H1 (cell line): ENCODE data around the gene VSTM2B.
A peak's percentile ranks its signal among the peaks of the same experiment; 100 is the strongest.

Experiments used
- GABPA ChIP-seq: IDR thresholded peaks from 2 replicates; pipeline ENCODE4 v1.6.1; 2011; ENCODE audit warnings: mild to moderate bottlenecking, low read length, moderate library complexity, borderline replicate concordance; ENCODE audit not compliant: insufficient read depth
- MAFK ChIP-seq: IDR thresholded peaks from 2 replicates; pipeline ENCODE4 v1.6.1; 2012; ENCODE audit warnings: low read depth, mild to moderate bottlenecking, improper control_type of control experiment, low read length
- POLR2A ChIP-seq, 2 experiments: IDR thresholded peaks; 1 replicate in 1 of 2; 2 replicates in 1 of 2; pipeline ENCODE4 v1.6.1; 2011; ENCODE audit warnings: low read depth in 2 of 2, low read length in 2 of 2, mild to moderate bottlenecking in 2 of 2; ENCODE audit errors: control extremely low read depth in 1 of 2
- POLR2AphosphoS5 ChIP-seq: IDR thresholded peaks from 2 replicates; pipeline ENCODE4 v1.6.1; 2011; ENCODE audit warnings: low read depth, low read length
- RBBP5 ChIP-seq: IDR thresholded peaks from 2 replicates; pipeline ENCODE4 v1.7.1; 2012; ENCODE audit warnings: low read depth, mild to moderate bottlenecking, inconsistent platforms, low read length, moderate library complexity, borderline replicate concordance
- RFX5 ChIP-seq: IDR thresholded peaks from 2 replicates; pipeline ENCODE4 v1.6.1; 2011; ENCODE audit warnings: low read depth, low read length, improper control_type of control experiment, borderline replicate concordance
- SIRT6 ChIP-seq: IDR thresholded peaks from one replicate; pipeline ENCODE4 v1.7.1; 2012; ENCODE audit warnings: low read length, inconsistent platforms
- SP2 ChIP-seq: IDR thresholded peaks from 2 replicates; pipeline ENCODE4 v1.6.1; 2012; ENCODE audit warnings: mild to moderate bottlenecking, low read length, inconsistent platforms
- SRF ChIP-seq: IDR thresholded peaks from 2 replicates; pipeline ENCODE4 v1.6.1; 2011; ENCODE audit warnings: mild to moderate bottlenecking, low read depth, low read length, moderate library complexity
- TF ChIP-seq, protein P1 (sequence below), 3 experiments: IDR thresholded peaks; 1 replicate in 2 of 3; 2 replicates in 1 of 3; pipeline versions ENCODE4 v1.5.1 to v1.6.1; 2011; ENCODE audit warnings: low read length in 3 of 3, mild to moderate bottlenecking in 3 of 3, inconsistent platforms in 2 of 3, low read depth in 1 of 3, moderate library complexity in 1 of 3; ENCODE audit not compliant: insufficient read depth in 1 of 3; ENCODE audit errors: control extremely low read depth in 1 of 3
- TF ChIP-seq, protein P2 (sequence below): IDR thresholded peaks from 2 replicates; pipeline ENCODE4 v1.6.1; 2012; ENCODE audit warnings: low read length, inconsistent platforms

DNA sequence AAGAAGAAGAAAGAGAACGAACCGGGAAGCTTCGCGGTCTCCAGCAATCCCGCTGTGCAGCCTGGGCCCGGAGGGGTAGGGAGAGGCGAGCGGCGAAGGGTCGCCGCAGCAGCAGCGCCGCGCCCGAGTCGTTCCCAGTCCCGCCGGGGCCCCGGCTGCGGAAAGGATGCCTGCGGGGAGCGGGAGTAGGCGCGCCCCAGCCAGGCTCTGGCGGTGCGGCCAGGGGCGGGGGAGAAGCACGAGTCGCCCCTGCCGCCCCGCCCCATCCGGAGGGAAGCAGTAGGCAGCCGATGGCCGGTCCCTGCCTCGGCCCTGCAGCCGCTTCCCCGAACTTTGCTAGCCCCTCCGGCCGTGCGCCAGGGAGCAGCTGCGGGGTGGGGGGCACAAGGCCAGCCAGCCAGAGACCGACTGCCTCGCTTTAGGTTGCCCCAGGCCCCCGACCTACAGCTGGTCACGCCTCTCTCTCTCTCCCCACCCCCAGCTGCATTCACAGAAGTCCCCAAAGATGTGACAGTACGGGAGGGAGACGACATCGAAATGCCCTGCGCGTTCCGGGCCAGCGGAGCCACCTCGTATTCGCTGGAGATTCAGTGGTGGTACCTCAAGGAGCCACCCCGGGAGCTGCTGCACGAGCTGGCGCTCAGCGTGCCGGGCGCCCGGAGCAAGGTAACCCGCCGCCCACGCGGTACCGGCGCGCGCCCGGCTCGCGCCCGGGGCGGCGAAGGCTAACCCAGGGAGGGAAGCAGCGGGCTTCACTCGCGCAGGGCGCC is 1.1 kb downstream of the VSTM2B start:
- TF ChIP-seq MAFK (no peak), GABPA (no peak), SIRT6 (no peak), POLR2A (IDR thresholded peaks at IDR 0.05; ENCODE audit: control extremely low read depth in 1 of 2, low read depth in 2 of 2, low read length in 2 of 2) (no peak), RBBP5 (no peak), SRF (no peak), SP2 (no peak), POLR2AphosphoS5 (no peak), RFX5 (no peak)
- TF ChIP-seq, protein P1, sequence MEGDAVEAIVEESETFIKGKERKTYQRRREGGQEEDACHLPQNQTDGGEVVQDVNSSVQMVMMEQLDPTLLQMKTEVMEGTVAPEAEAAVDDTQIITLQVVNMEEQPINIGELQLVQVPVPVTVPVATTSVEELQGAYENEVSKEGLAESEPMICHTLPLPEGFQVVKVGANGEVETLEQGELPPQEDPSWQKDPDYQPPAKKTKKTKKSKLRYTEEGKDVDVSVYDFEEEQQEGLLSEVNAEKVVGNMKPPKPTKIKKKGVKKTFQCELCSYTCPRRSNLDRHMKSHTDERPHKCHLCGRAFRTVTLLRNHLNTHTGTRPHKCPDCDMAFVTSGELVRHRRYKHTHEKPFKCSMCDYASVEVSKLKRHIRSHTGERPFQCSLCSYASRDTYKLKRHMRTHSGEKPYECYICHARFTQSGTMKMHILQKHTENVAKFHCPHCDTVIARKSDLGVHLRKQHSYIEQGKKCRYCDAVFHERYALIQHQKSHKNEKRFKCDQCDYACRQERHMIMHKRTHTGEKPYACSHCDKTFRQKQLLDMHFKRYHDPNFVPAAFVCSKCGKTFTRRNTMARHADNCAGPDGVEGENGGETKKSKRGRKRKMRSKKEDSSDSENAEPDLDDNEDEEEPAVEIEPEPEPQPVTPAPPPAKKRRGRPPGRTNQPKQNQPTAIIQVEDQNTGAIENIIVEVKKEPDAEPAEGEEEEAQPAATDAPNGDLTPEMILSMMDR (IDR thresholded peaks at IDR 0.05; ENCODE audit: control extremely low read depth in 1 of 3, insufficient read depth in 1 of 3, low read depth in 1 of 3, low read length in 3 of 3), result peak in 1 of 3 experiments; percentile 23; a peak in 1 of 4 replicates
- TF ChIP-seq, protein P2, sequence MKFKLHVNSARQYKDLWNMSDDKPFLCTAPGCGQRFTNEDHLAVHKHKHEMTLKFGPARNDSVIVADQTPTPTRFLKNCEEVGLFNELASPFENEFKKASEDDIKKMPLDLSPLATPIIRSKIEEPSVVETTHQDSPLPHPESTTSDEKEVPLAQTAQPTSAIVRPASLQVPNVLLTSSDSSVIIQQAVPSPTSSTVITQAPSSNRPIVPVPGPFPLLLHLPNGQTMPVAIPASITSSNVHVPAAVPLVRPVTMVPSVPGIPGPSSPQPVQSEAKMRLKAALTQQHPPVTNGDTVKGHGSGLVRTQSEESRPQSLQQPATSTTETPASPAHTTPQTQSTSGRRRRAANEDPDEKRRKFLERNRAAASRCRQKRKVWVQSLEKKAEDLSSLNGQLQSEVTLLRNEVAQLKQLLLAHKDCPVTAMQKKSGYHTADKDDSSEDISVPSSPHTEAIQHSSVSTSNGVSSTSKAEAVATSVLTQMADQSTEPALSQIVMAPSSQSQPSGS, result no peak
